ENCODE measurements around the gene CLTCL1. TPM values are rescaled to one million over a fixed set of nuclear protein-coding genes. Genes with fewer than 3 reads are reported as not detected.
"Not testable (repeated sequence)": the region's sequence is repeated elsewhere in the genome, so short reads cannot be mapped to it uniquely, and the experiment has no call there.

CLTCL1 gene
- total RNA-seq, 1 donor from 2014 or later = 13.7 TPM

DNA sequence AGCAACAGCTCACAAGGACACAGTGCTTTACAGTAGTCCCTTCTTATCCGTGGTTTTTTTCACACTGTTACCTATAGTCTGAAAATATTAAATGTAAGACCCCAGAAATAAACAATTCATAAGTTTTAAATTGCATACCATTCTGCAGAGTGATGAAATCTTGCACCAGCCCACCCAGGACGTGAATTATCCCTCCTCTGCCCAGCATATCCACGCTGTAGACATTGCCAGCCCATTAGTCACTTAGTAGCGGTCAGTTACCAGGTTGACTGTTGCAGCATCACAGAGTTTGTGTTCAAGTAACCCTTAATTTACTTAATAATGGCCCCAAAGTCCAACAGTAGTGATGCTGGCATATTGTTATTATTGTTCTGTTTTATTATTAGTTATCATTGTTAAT lies 3.6 kb downstream of the CLTCL1 start:
- FAIRE-seq = no peak
- peak; percentile 79 for DNase-seq (ENCODE audit: low read depth)
- Histone ChIP-seq H3K36me3 (ENCODE audit: control insufficient read depth, insufficient read depth, low read length) (no peaks in the 10 kb centered on the region), H3K4me3 (ENCODE audit: low read depth, low read length) (no peak overlapping the region), H3K27me3 (ENCODE audit: control insufficient read depth, insufficient read depth, low read length) (no peaks in the 10 kb centered on the region)
- TF ChIP-seq, protein P1, sequence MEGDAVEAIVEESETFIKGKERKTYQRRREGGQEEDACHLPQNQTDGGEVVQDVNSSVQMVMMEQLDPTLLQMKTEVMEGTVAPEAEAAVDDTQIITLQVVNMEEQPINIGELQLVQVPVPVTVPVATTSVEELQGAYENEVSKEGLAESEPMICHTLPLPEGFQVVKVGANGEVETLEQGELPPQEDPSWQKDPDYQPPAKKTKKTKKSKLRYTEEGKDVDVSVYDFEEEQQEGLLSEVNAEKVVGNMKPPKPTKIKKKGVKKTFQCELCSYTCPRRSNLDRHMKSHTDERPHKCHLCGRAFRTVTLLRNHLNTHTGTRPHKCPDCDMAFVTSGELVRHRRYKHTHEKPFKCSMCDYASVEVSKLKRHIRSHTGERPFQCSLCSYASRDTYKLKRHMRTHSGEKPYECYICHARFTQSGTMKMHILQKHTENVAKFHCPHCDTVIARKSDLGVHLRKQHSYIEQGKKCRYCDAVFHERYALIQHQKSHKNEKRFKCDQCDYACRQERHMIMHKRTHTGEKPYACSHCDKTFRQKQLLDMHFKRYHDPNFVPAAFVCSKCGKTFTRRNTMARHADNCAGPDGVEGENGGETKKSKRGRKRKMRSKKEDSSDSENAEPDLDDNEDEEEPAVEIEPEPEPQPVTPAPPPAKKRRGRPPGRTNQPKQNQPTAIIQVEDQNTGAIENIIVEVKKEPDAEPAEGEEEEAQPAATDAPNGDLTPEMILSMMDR (IDR thresholded peaks at IDR 0.05; ENCODE audit: insufficient read depth, low read length, severe bottlenecking) = no peak

- H3K27me3 ChIP-seq (ENCODE audit: control insufficient read depth, insufficient read depth, low read length) = no peaks in the 10 kb centered on the region
- TF ChIP-seq, protein P1 (IDR thresholded peaks at IDR 0.05; ENCODE audit: insufficient read depth, low read length, severe bottlenecking) = no peak
- FAIRE-seq (peak; percentile 92), DNase-seq (ENCODE audit: low read depth) (peak; percentile 97)
- H3K4me3 ChIP-seq (ENCODE audit: low read depth, low read length) = no peak overlapping the region
- no peaks in the 10 kb centered on the region for H3K36me3 ChIP-seq (ENCODE audit: control insufficient read depth, insufficient read depth, low read length)
Observed at GRCh38 chr22:19287076-19287707, 4.3 kb downstream of the CLTCL1 start.

- H3K27me3 ChIP-seq (ENCODE audit: control insufficient read depth, insufficient read depth, low read length) = no peaks in the 10 kb centered on the region
- TF ChIP-seq, protein P1 (IDR thresholded peaks at IDR 0.05; ENCODE audit: insufficient read depth, low read length, severe bottlenecking) = no peak
- H3K36me3 ChIP-seq (ENCODE audit: control insufficient read depth, insufficient read depth, low read length) = peaks cover 1% of the 10 kb centered on the region
- DNase-seq (ENCODE audit: low read depth) = no peak
- no peak for FAIRE-seq
- H3K4me3 ChIP-seq (ENCODE audit: low read depth, low read length) = no peak overlapping the region
Observed at GRCh38 chr22:19285831-19286230, 5.7 kb downstream of the CLTCL1 start.

GRCh38 chr22:19279143-19279542 lies 12.4 kb downstream of the CLTCL1 start:
- not testable (repeated sequence) for DNase-seq (ENCODE audit: low read depth); H3K27me3 ChIP-seq (ENCODE audit: control insufficient read depth, insufficient read depth, low read length); H3K36me3 ChIP-seq (ENCODE audit: control insufficient read depth, insufficient read depth, low read length); FAIRE-seq; H3K4me3 ChIP-seq (ENCODE audit: low read depth, low read length)

DNA sequence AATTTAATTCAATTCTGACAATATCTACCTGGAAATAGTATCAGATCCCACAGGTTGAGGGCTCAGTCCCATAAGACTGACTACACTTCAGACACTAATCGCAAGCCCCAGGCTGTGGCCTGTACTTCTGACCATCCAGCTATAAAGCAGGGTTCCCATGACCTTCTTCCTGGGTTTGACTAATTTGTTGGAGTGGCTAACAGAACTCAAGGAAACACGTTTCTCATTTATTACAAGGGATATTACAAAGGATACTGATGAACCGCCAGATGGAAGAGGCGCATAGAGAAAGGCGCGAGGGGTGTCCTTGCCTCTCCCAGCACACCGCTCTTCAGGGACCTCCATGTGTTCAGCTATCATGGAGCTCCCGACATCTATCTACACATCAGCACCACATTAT lies 13.7 kb downstream of the CLTCL1 start:
- H3K4me3 ChIP-seq (ENCODE audit: low read depth, low read length) = no peak overlapping the region
- H3K27me3 ChIP-seq (ENCODE audit: control insufficient read depth, insufficient read depth, low read length) = no peaks in the 10 kb centered on the region
- TF ChIP-seq, protein P1 (IDR thresholded peaks at IDR 0.05; ENCODE audit: insufficient read depth, low read length, severe bottlenecking) = no peak
- FAIRE-seq = no peak
- DNase-seq (ENCODE audit: low read depth) = no peak
- H3K36me3 ChIP-seq (ENCODE audit: control insufficient read depth, insufficient read depth, low read length) = peaks cover 1% of the 10 kb centered on the region

GRCh38 chr22:19275919-19276600 lies 15.5 kb downstream of the CLTCL1 start:
- no peak for FAIRE-seq

More at GRCh38 chr22:19275919-19276600, 15.5 kb downstream of the CLTCL1 start:
- Histone ChIP-seq H3K36me3 (ENCODE audit: control insufficient read depth, insufficient read depth, low read length) (no peaks in the 10 kb centered on the region), H3K4me3 (ENCODE audit: low read depth, low read length) (no peak overlapping the region), H3K27me3 (ENCODE audit: control insufficient read depth, insufficient read depth, low read length) (no peaks in the 10 kb centered on the region)
- no peak for DNase-seq (ENCODE audit: low read depth)
- TF ChIP-seq, protein P1 (IDR thresholded peaks at IDR 0.05; ENCODE audit: insufficient read depth, low read length, severe bottlenecking) = no peak
